NCI-H1105 (cell line): ENCODE results near the gene TTBK1.
A peak's percentile ranks its signal among the peaks of the same experiment; 100 is the strongest.

ENCODE experiments used
- DNase-seq: peaks from one replicate; lab custom pipeline; 2025; lab: John Stamatoyannopoulos, UW

TTBK1 gene

GRCh38 chr6:43304882-43305281 lies 61.6 kb downstream of the TTBK1 start:
- no peak for DNase-seq

- DNase-seq = no peak
Measured at GRCh38 chr6:43306086-43306485, 62.8 kb downstream of the TTBK1 start.

- DNase-seq = no peak
Measured at GRCh38 chr6:43307451-43308100, 64.3 kb downstream of the TTBK1 start.

- peak; percentile 74 for DNase-seq
Measured at GRCh38 chr6:43308101-43308989, 65.1 kb downstream of the TTBK1 start, which contains the start of gene CRIP3. Gene CRIP3, minus strand, starts transcription at chr6:43308826. Its CDS starts 34 bp downstream, at chr6:43308792.

GRCh38 chr6:43308990-43309477 lies 65.8 kb downstream of the TTBK1 start:
- DNase-seq = no peak

- no peak for DNase-seq
Measured at GRCh38 chr6:43310134-43310533, 66.9 kb downstream of the TTBK1 start.

GRCh38 chr6:43310624-43311023 lies 67.3 kb downstream of the TTBK1 start:
- DNase-seq = no peak

GRCh38 chr6:43311666-43312065 lies 68.4 kb downstream of the TTBK1 start:
- no peak for DNase-seq

- no peak for DNase-seq
Measured at GRCh38 chr6:43313813-43314212, 70.5 kb downstream of the TTBK1 start.

GRCh38 chr6:43318011-43318410 lies 74.7 kb downstream of the TTBK1 start:
- DNase-seq = no peak

- DNase-seq = no peak
Measured at GRCh38 chr6:43325876-43326275, 82.6 kb downstream of the TTBK1 start.

- no peak for DNase-seq
Measured at GRCh38 chr6:43328528-43328927, 85.2 kb downstream of the TTBK1 start.

GRCh38 chr6:43331470-43331869 lies 88.2 kb downstream of the TTBK1 start:
- no peak for DNase-seq

- no peak for DNase-seq
Measured at GRCh38 chr6:43331891-43332290, 88.6 kb downstream of the TTBK1 start.

GRCh38 chr6:43334466-43335095 lies 91.3 kb downstream of the TTBK1 start:
- peak; percentile 19 for DNase-seq

- no peak for DNase-seq
Measured at GRCh38 chr6:43335469-43335868, 92.2 kb downstream of the TTBK1 start.

- DNase-seq = no peak
Measured at GRCh38 chr6:43336382-43336781, 93.1 kb downstream of the TTBK1 start.
